Kidney epithelial cell (primary cell): ENCODE measurements around the gene NDRG2. TPM values are rescaled to one million over a fixed set of nuclear protein-coding genes. Genes with fewer than 3 reads are reported as not detected.
"Not testable (repeated sequence)": the region's sequence is repeated elsewhere in the genome, so short reads cannot be mapped to it uniquely, and the experiment has no call there.

Source experiments
- DNase-seq: peaks from one replicate; pipeline ENCODE4 v3.0.0-alpha.2; 2010; ENCODE audit warnings: low read depth
- H3K27me3 ChIP-seq: 2 replicates; pipeline ENCODE4 v1.6.0; 2011; ENCODE audit warnings: low read length; ENCODE audit not compliant: control insufficient read depth, insufficient read depth
- H3K36me3 ChIP-seq: 2 replicates; pipeline ENCODE4 v1.5.1; 2011; ENCODE audit warnings: low read length; ENCODE audit not compliant: control insufficient read depth, insufficient read depth
- H3K4me3 ChIP-seq: 2 replicates; pipeline ENCODE4 v1.5.1; 2011; ENCODE audit warnings: low read depth, mild to moderate bottlenecking, control low read depth, low read length
- total RNA-seq: library from RNA; depleted of rRNA; stranded (reverse); fragments of >200 nt; gene quantifications from 2 replicates; pipeline ENCODE4 v1.2.3, GENCODE V29; 2015
- TF ChIP-seq, protein P1 (sequence below): IDR thresholded peaks from 2 replicates; pipeline ENCODE4 v1.5.1; 2011; ENCODE audit warnings: mild to moderate bottlenecking, moderate library complexity, low read length, control low read depth, inconsistent platforms; ENCODE audit not compliant: insufficient read depth, poor library complexity, severe bottlenecking

Gene NDRG2
- total RNA-seq, 1 donor from 2014 or later, result 10.5 TPM

GRCh38 chr14:21043974-21044618 lies 19.2 kb upstream of the NDRG2 start:
- H3K4me3 ChIP-seq, result no peak overlapping the region
- H3K27me3 ChIP-seq, result peaks cover 4% of the 10 kb centered on the region
- TF ChIP-seq, protein P1, sequence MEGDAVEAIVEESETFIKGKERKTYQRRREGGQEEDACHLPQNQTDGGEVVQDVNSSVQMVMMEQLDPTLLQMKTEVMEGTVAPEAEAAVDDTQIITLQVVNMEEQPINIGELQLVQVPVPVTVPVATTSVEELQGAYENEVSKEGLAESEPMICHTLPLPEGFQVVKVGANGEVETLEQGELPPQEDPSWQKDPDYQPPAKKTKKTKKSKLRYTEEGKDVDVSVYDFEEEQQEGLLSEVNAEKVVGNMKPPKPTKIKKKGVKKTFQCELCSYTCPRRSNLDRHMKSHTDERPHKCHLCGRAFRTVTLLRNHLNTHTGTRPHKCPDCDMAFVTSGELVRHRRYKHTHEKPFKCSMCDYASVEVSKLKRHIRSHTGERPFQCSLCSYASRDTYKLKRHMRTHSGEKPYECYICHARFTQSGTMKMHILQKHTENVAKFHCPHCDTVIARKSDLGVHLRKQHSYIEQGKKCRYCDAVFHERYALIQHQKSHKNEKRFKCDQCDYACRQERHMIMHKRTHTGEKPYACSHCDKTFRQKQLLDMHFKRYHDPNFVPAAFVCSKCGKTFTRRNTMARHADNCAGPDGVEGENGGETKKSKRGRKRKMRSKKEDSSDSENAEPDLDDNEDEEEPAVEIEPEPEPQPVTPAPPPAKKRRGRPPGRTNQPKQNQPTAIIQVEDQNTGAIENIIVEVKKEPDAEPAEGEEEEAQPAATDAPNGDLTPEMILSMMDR, result no peak
- DNase-seq, result no peak
- H3K36me3 ChIP-seq, result no peaks in the 10 kb centered on the region

DNA sequence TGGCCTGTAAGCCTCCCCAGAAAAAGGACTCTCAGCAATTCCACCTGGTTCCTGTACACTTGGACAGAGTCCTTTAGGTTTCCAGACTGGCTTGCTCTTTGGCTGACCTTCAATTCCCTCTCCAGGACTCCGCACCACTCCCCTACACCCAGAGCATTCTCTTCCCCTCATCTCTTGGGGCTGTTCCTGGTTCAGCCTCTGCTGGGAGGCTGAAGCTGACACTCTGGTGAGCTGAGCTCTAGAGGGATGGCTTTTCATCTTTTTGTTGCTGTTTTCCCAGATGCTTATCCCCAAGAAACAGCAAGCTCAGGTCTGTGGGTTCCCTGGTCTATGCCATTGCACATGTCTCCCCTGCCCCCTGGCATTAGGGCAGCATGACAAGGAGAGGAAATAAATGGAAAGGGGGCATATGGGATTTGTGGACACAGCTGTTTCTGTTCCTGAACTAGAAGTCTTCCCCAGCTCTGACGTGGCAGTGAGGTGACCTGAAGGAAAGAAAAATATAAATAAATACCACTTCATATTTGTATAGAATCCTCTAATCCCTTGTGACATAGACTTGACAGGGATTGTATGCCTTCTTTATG lies 18.6 kb upstream of the NDRG2 start:
- Histone ChIP-seq H3K36me3 (no peaks in the 10 kb centered on the region), H3K4me3 (no peak overlapping the region), H3K27me3 (peaks cover 4% of the 10 kb centered on the region)
- DNase-seq, result no peak
- TF ChIP-seq, protein P1, result no peak

DNA sequence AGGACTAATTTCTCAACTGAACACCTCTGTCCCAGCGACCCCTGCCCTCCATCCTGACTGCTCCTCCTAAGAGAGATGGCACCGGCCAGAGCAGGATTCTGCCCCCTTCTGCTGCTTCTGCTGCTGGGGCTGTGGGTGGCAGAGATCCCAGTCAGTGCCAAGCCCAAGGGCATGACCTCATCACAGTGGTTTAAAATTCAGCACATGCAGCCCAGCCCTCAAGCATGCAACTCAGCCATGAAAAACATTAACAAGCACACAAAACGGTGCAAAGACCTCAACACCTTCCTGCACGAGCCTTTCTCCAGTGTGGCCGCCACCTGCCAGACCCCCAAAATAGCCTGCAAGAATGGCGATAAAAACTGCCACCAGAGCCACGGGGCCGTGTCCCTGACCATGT lies 18.1 kb upstream of the NDRG2 start:
- H3K4me3 ChIP-seq, result no peak overlapping the region
- TF ChIP-seq, protein P1, result no peak
- DNase-seq, result no peak

GRCh38 chr14:21041676-21042433 lies 17.0 kb upstream of the NDRG2 start, which contains the start of gene RNASE7:
Gene RNASE7, plus strand, starts transcription at chr14:21042362. Its CDS starts 631 bp downstream, at chr14:21042993.
- H3K27me3 ChIP-seq, result peaks cover 4% of the 10 kb centered on the region
- H3K36me3 ChIP-seq, result no peaks in the 10 kb centered on the region
- TF ChIP-seq, protein P1, result no peak
- no peak for DNase-seq
- no peak within 1 kb of the TSS for H3K4me3 ChIP-seq

More for the DNA sequence above, 18.1 kb upstream of the NDRG2 start:
- H3K36me3 ChIP-seq, result no peaks in the 10 kb centered on the region
- peaks cover 4% of the 10 kb centered on the region for H3K27me3 ChIP-seq

DNA sequence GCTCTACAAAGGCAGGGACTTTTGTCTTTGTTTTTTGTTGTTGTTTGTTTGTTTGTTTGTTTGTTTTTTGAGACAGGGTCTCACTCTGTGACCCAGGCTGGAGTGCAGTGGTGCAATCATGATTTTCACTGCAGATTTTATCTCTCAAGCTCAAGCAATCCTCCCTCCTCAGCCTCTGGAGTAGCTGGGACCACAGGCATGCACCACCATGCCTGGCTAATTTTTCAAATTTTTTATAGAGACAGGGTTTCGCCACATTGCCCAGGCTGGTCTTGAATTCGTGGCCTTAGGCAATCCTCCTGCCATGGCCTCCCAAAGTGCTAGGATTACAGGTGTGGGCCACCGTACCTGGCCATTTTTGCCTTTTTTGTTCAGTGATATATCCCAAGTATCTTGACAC lies 16.1 kb upstream of the NDRG2 start:
- H3K36me3 ChIP-seq, H3K27me3 ChIP-seq, H3K4me3 ChIP-seq, DNase-seq: not testable (repeated sequence)

- H3K27me3 ChIP-seq, result peaks cover 4% of the 10 kb centered on the region
- TF ChIP-seq, protein P1, result no peak
- H3K36me3 ChIP-seq, result no peaks in the 10 kb centered on the region
- DNase-seq, result no peak
- no peak overlapping the region for H3K4me3 ChIP-seq
Measured at GRCh38 chr14:21040370-21040925, 15.6 kb upstream of the NDRG2 start.
